Measurements from ENCODE around the gene HS1BP3. TPM values are rescaled to one million over a fixed set of nuclear protein-coding genes. Genes with fewer than 3 reads are reported as not detected.
A peak's percentile ranks its signal among the peaks of the same experiment; 100 is the strongest.

The HS1BP3 gene
- total and polyA plus RNA-seq, 2 of the 13 experiments (the other 11 are each of a cell fraction or from before 2014, with no cell fraction given): 15.2 to 22.0 TPM

GRCh38 chr2:20611077-20611843 is 39.6 kb downstream of the HS1BP3 start (continued):
- TF ChIP-seq HNF1A (IDR thresholded peaks at IDR 0.05; ENCODE audit: low read depth): 0 out of 2 replicates have a peak, but pooled peaks have one; percentile 56
- TF ChIP-seq HNF1A (CRISPR knock-in tag; IDR thresholded peaks at IDR 0.05; ENCODE audit: borderline replicate concordance): peak; percentile 77
- peak; percentile 61 for TF ChIP-seq CREB1 (IDR thresholded peaks at IDR 0.05)
- no peak for TF ChIP-seq CREB1 (CRISPR knock-in tag; IDR thresholded peaks at IDR 0.05)
- no peak for TF ChIP-seq ZNF543 (CRISPR knock-in tag; IDR thresholded peaks at IDR 0.05)
- peak; percentile 90 for TF ChIP-seq ZFX (CRISPR knock-in tag; IDR thresholded peaks at IDR 0.05; ENCODE audit: low read depth)
- TF ChIP-seq SRY (CRISPR knock-in tag; IDR thresholded peaks at IDR 0.05): no peak
- peak; percentile 58; the same call in 1 of the 2 replicates for TF ChIP-seq PRDM15 (CRISPR knock-in tag; IDR thresholded peaks at IDR 0.05)
- TF ChIP-seq HNRNPUL1 (IDR thresholded peaks at IDR 0.05; ENCODE audit: low read depth, low read length): no peak
- peak; percentile 96 for TF ChIP-seq ZNF883 (CRISPR knock-in tag; IDR thresholded peaks at IDR 0.05; ENCODE audit: not compliant biosample characterization)
- peak; percentile 82 for TF ChIP-seq ZNF296 (CRISPR knock-in tag; conservative IDR thresholded peaks at IDR 0.05)
- TF ChIP-seq ZNF225 (CRISPR knock-in tag; IDR thresholded peaks at IDR 0.05): no peak; the same call in 1 of the 2 replicates
- TF ChIP-seq LRRFIP1 (CRISPR knock-in tag; conservative IDR thresholded peaks at IDR 0.05): no peak
- TF ChIP-seq SYNCRIP (IDR thresholded peaks at IDR 0.05; ENCODE audit: insufficient read depth, low read depth, low read length): no peak
- no peak for TF ChIP-seq ZNF20 (CRISPR knock-in tag; IDR thresholded peaks at IDR 0.05)
- TF ChIP-seq NR0B2 (CRISPR knock-in tag; IDR thresholded peaks at IDR 0.05): peak; percentile 74; the same call in 1 of the 2 replicates
- 0 out of 2 replicates have a peak, but pooled peaks have one; percentile 62 for TF ChIP-seq EED (CRISPR knock-in tag; IDR thresholded peaks at IDR 0.05)
- 0 out of 2 replicates have a peak, but pooled peaks have one; percentile 82 for TF ChIP-seq ZNF605 (CRISPR knock-in tag; IDR thresholded peaks at IDR 0.05)
- peak; percentile 93 for TF ChIP-seq KDM6A (CRISPR knock-in tag; IDR thresholded peaks at IDR 0.05; ENCODE audit: low read depth)

Data from HepG2 (cell line).